NCI-H1436 treated with DMSO at 0.1 percent for 48 hours (cell line): ENCODE measurements around the gene CD38.
"Not testable (repeated sequence)": the region's sequence is repeated elsewhere in the genome, so short reads cannot be mapped to it uniquely, and the experiment has no call there.

ENCODE experiments used
- DNase-seq: peaks from one replicate; lab custom pipeline; 2025; lab: John Stamatoyannopoulos, UW

The CD38 gene

GRCh38 chr4:15799141-15799540 is 21.0 kb downstream of the CD38 start:
- DNase-seq, result no peak

DNA sequence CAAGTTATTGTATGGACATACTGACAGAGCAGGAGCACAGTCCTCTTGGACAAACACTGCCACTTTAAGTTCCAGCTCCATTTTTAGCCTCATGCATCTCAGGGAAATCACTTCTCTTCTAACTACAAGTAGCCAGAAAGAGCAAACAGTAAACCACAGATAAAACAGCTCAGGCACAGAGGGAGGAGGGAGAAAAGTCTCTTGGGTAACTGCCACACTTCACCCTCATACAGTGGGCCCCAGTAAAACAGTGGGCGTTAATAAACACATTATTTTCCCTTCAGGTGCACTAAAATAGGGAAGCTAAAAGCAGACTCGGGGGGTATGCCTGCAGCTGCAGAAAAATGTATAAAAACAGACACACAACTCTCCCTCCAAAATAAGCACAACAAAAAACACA is 21.6 kb downstream of the CD38 start:
- DNase-seq, result no peak

GRCh38 chr4:15802497-15802896 is 24.4 kb downstream of the CD38 start:
- DNase-seq, result not testable (repeated sequence)

DNA sequence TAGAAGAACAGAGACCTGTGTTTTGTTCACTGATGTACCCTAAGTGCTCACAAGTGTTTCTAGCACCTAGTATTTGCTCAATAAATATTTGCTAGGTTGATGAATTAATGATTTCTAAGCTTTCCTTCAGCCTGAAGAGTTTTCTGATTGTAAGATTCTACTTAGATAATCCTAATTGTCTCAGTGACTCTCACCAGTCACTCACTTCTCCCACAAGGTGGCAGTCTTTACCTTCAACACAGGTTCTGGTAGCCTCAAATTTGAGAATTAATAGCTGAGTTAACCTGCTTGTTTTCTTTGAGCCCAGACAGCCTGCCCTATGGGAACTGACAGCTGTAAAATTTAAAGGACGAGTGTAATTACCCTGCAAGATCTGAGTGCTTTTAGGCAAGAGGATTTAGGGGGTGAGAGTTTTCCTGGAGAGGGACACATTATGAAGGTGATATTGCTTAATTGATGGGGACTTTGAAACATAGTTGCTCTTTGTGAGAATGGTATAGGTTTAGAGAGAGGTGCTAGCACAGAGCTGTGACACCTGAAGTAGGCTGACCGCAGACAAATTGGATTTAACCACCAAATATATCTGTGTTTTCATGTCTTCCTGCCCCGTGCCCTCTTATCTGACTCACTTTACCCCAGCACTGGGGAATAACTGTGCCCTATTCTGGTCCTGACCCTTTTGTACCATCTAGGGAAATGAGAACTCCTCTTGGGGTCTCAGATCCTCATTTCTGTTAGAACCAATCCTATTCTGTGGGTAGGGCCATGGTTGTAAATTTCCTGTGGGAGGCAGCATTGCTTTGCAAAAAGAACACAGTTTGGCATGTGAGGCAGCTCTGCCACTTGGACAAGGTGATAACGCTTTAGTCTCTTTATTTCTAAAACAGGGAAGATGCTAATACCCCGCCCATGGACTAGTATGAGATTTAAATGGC is 27.7 kb downstream of the CD38 start:
- no peak for DNase-seq

- no peak for DNase-seq
Measured at GRCh38 chr4:15809058-15809457, 30.9 kb downstream of the CD38 start.

DNA sequence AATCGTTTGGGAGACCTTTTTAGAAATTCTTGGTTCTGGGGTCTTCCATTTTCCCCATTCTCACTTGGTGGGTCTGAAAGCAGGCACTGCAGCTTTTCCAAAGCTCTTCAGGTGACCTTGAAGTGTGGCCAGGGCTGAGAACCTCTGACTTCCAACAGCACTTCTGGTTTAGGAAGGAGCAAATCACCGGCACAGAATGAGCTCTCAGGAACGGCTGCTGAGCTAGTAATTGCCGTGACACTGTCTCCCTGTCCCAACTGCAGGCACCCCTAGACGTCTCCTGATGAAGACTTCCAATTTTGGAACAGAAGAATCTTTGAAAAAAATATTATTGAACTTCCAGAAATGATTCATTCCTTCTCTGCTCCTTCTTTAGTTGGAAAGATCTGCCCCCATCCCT is 31.3 kb downstream of the CD38 start:
- no peak for DNase-seq

DNA sequence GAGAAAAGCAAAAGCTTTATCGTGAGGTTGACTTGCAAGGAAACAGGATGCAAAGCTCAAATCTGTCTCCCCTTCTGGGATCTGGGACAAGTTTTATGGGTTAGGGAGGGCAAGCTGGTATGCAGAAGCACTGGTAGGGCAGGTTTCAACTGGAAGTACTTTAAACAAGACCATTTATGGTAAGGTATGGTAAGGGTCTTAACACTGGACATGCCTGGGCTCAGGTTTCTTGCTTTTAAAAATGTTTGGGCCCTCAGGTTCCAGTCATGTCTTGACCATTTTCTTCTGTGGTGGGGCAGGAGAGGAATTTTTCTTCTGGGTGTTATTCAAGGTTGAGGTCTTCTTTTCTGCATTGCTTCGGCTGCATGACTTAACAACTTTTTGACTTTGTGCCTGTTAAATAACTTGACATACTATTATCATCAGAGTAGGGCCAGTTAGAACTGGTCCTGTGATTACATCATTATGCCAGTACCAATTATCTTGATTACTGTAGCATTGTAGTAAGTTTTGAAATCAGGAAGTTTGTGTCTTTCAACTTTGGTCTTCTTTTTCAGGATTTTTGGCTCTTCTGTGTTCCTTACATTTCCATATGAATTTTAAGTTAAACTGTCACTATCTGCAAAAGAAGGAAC is 33.7 kb downstream of the CD38 start:
- DNase-seq, result no peak

DNA sequence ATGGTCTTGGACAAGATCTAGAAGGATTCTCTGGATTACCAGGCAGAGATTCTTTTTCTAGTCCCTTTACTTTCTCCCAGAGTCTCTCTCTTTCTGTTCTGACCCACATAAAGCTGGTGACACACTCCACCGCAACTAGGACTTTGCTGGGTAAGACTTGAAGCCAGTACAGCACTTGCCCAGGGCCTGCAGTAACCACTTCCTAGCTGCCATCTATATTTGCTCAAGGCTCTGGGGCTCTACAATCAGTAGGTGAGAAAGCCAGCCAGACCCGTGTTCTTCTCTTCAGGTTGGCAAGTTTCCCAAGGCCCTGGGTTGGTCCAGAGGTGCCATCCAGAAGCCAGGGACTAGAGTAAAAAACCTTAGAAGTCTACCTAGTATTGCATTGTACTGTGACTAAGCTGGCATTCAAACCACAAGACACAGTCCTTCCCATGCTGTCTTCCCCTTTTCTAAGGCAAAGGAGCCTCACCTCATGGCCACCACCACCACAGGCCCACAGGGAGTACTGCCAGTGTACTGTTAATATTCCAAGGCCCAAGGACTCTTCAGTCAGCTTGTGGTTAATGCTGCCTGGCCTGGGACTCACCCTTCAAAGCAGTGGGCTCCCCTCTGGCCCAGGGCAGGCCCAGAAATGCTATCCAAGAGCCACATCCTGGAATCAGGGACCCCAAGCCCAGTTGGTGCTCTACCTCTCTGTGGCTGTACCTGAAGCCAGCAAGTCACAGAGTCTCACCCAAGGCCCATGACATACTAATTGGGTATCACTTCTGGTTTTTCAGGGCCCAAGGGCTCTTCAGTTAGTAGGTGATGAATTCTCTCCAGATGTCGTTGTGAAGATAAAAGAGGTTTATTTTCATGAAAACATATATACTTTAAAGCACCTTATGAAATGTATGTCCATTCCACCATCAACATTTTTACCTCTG is 54.7 kb downstream of the CD38 start:
- DNase-seq, result no peak

DNA sequence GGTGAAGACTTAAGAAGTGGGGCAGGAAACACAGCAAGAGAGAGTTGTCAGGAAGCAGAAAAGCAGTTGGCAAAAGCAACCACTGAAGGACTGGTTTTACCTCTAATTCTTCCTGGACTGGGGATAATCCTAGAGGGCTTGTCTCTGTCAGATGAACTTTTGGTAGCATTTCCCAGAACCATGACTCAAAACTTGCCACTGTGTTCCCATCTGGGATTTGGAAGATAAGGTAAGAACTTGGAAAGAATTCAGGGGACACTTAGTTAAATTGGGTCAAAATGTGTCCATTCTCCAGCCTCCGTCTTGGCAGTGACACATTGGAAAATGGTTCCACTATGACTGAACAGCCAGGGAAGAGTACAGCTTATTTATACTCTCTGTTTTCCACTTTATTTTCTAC is 55.7 kb downstream of the CD38 start:
- DNase-seq, result no peak

GRCh38 chr4:15836362-15836761 is 58.2 kb downstream of the CD38 start:
- DNase-seq, result no peak

- no peak for DNase-seq
Measured at GRCh38 chr4:15837591-15837990, 59.5 kb downstream of the CD38 start.

DNA sequence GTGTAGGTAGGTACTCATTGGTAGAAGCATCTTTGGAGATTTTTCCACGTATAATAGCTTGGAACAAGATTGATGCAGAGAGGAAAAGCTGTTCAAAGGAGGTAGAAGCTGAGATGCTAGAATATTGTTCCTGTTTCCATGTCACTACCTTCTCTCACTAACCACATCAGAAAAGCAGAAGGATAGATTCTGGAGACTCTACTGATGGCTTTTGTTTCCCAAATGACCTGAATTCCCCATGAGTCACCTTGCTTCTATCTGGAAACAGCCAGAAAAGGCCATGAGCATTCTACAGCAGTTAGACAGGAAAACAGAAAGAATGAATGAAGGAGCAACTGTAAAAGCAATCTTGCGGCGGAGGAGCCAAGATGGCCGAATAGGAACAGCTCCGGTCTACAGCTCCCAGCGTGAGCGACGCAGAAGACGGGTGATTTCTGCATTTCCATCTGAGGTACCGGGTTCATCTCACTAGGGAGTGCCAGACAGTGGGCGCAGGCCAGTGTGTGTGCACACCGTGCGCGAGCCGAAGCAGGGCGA is 63.1 kb downstream of the CD38 start:
- not testable (repeated sequence) for DNase-seq

GRCh38 chr4:15847746-15848145 is 69.6 kb downstream of the CD38 start:
- no peak for DNase-seq

DNA sequence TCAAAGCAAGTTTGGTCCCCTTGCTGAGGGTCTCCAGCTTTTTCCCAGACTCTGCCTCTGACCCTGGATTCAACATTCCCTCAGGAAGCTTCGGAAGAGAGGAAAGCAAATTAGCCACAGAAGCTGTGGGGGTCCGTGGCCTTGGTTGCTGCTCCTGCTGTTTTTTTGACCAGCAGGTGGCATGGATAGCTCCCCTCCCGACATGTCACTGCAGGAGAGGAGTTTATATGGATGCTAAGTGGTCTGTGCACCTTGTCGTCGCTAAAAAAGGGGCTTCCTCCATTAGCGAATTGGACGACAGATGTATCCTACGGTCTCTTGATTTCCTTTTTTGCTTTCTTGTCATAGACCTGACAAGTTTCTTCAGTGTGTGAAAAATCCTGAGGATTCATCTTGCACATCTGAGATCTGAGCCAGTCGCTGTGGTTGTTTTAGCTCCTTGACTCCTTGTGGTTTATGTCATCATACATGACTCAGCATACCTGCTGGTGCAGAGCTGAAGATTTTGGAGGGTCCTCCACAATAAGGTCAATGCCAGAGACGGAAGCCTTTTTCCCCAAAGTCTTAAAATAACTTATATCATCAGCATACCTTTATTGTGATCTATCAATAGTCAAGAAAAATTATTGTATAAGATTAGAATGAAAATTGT is 70.2 kb downstream of the CD38 start:
- no peak for DNase-seq

- DNase-seq, result no peak
Measured at GRCh38 chr4:15851969-15852368, 73.8 kb downstream of the CD38 start.

- no peak for DNase-seq
Measured at GRCh38 chr4:15852524-15852923, 74.4 kb downstream of the CD38 start.

DNA sequence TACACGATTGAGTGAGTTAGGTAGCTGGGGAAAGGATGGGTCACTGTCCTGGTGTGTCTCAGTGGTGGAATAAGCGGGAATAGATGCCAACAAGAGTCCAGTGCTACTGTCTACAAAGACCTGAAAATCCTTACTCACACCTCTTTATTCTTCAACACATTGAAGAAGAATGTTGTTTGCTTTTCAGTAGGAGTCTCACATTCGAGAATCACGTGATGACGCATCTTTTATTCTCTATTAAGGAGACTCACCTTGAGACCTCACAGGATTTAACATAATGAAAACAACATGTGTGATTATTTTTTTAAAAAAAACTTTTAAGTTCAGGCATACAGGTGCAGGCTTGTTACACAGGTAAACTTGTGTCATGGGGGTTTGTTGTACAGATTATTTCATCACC is 75.2 kb downstream of the CD38 start:
- DNase-seq, result no peak

DNA sequence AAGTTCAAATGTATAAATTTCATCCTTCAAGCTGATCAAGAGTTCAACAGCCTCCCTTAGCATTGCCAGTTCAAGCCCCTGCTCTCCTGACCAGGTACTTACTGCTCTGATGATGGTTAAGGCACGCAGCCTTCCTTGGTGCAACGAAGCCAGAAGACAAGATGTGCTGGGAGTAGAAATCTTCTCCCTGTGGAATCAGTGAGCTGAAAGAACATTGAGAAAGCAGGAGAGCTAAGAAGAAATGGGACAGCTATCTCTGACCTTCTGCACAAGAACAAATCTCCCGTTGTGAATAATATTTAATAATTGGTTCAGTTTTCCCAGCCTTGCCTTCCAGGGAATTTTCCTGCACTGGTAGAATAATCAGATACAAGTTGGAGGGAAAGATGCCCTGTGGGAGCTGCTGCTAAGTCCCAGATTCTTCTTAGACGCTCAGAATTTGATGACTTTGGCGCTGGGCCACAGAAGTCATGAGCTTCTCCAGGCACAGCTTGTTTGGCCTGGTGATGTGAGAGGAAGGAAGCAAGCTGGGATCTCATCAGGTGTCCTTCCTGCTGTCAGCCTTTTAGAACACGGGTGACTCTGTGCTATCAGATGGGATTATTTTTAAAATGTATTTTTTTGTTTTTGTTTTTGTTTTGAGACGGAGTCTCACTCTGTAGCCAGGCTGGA is 77.8 kb downstream of the CD38 start:
- DNase-seq, result no peak

DNA sequence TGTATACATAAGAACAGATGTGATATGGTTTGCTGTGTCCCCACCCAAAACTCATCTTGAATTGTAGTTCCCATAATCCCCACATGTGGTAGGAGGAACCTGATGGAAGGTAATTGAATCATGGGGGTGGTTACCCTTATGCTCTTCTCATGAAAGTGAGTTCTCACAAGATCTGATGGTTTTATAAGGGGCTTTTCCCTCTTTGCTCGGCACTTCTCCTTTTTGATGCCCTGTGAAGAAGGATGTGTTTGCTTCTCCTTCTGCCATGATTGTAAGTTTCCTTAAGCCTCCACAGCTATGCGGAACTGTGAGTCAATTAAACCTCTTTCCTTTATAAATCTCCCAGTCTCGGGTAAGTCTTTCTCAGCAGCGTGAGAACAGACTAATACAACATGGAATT is 83.1 kb downstream of the CD38 start:
- not testable (repeated sequence) for DNase-seq

- no peak for DNase-seq
Measured at GRCh38 chr4:15864651-15865566, 86.8 kb downstream of the CD38 start.
